ENCODE results near the gene PAX6.

Gene PAX6

GRCh38 chr11:31807799-31808667 lies 3.1 kb downstream of the PAX6 start:
- no peak for DNase-seq

DNA sequence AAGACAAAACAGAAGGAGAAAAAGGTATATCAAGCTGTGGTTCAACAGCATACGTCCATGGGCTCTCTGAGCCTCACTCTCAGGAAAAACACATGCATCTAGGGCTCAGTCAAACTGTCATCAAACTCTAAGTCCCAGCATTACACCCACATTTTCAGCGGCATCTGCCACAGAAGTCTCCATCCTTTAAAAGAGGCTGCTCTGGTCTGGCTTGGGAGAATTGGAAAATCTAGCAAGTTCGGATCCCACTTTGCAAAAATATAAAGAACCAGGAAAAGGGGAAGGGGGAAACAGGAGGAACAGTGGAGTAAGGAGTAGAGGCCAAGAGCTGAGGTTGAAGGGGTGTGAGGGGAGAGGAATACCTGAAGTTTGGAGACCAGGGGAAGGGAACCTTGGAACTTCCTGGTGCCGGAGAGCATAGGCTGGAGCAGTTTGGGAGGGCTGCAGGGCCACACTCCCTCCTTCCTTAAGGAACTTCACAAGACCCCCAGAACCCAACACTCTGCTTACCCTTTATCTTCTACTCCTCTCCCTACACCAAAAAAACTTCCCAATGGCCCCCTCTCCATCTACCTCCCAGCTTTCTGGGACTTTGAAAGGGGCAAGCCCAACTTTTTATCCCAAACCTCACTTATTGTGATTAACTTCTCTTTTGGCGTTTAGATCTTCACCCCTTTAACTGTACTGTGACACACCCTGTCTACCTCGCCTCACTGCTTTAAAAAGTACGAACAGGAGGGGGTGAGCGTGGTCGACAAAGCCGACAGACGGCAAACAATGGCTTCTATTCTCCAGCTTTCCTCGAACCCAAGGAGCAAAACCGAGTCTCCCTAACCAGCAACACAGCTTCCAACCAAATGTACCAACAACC lies 4.0 kb downstream of the PAX6 start:
- no peak for DNase-seq

GRCh38 chr11:31806186-31806927 lies 4.8 kb downstream of the PAX6 start:
- DNase-seq = no peak

- no peak for DNase-seq
Measured at GRCh38 chr11:31805629-31806185, 5.4 kb downstream of the PAX6 start.

DNA sequence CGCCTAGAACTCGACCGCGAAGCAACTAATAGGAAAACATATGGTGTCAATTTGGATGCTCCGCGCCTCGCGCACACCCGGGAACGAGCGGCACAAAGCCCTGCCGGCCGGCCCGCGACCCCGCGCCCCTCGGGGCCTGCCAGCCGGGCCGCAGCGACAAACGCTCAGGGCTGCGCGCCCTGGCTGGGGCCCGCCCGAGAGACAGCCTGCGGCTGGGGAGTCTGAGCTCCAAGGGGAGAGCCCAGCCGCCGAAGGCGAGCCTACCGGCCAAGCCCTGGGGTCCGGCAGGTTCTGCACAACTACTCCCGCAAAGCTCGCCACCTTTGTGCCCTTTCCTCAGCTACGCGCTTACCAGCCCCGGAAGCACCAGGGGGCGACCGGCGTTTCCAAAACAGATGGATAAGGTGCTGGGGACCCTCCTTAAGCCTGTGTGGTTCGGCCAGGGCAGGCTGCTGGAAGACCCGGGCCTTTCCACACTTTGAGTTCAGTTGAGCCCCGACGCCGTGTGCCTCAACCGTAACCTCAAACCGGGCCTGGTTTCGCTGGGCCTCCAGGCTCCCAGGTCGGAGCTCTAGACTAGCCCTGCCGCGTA lies 6.0 kb downstream of the PAX6 start:
- DNase-seq = no peak

GRCh38 chr11:31804312-31805036 lies 6.6 kb downstream of the PAX6 start:
- no peak for DNase-seq

DNA sequence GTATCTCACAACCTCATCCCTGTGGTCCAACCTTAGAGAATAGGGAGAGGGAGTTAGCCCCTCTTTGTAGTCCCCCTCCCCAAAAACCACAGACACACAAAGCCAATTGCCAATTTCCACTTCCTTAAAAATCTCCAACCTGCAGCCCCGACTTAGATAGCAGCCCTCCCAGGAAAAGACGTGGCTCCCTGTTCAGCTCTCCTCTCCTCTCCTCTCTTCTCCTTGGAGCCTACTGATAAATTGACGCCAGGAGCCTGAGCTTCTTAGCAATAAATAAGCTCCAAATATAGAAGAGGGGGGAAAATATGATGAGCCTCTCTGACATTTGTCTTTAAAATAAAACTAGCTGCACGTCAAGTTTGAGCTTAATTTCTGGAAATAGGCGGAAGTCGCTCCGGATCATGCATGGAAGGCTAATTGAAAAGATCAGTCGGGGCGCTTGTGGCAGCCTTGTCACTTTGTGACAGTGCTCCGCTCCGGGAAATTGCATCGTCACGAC lies 7.3 kb downstream of the PAX6 start:
- no peak for DNase-seq

DNA sequence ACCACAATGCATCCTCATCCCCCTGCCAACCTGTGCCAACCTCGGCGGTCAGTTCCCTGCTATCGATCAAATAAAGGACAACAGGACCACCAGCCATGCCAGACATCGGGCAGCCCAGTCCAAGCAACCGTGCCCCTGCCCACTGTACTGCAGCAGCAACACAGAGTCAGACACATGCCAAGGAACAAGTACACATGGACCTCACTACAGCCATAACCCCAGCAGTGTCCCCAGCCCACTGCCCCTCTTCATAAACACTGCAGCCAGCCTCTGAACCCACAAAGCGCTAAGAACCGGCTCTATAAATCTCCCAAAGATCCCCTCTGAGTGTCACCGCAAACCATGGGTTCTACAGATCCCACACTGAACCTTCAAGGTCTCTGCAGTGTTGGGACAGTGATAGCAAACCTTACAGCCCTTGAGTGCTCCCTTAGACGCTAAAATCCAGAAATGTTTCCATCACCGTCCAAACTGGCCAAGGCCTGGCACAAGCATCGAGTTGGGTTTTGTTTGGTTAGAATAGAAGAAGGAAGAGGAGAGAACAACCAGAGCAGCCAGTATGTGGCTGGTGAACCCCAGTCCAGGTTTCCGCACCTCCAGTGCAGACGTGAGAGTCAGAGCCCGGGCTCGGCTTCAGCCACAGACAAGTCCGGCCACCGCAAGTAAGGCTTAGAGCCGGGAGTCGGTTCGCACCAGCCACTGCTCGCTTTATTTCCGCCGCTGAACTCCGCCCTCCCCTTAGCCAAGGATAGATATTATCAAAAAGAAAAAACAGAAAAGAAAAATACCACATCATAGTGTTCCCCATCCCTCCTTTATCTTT lies 7.9 kb downstream of the PAX6 start:
- no peak for DNase-seq

GRCh38 chr11:31802609-31802989 lies 8.5 kb downstream of the PAX6 start:
- DNase-seq = no peak

DNA sequence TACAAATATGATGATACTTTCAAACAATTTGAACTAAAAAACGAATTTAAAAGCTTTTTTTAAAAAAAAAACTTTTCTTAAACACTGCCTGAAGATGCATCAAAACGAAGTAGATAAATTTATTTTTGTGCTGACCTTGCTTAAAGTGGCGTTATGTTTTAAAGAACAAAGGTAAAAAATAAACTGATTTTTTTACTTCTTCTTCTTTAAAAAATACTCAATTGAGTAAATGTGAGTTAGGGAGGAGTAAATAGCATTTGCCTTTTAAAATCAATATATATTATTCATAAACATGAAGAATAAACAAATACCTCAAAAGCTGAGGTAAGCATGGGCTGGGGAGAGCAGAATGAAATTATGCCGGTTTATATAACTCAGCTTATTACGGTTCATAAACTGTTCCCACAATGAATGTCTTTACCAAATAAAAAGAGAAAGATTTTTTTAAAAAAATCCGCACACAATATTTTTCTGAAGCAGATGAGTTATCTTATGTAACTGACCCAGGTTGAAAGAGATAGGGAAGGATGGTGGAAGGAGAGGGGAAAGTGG lies 9.0 kb downstream of the PAX6 start:
- DNase-seq = no peak

- no peak for DNase-seq
Measured at GRCh38 chr11:31801298-31801702, 9.8 kb downstream of the PAX6 start.

DNA sequence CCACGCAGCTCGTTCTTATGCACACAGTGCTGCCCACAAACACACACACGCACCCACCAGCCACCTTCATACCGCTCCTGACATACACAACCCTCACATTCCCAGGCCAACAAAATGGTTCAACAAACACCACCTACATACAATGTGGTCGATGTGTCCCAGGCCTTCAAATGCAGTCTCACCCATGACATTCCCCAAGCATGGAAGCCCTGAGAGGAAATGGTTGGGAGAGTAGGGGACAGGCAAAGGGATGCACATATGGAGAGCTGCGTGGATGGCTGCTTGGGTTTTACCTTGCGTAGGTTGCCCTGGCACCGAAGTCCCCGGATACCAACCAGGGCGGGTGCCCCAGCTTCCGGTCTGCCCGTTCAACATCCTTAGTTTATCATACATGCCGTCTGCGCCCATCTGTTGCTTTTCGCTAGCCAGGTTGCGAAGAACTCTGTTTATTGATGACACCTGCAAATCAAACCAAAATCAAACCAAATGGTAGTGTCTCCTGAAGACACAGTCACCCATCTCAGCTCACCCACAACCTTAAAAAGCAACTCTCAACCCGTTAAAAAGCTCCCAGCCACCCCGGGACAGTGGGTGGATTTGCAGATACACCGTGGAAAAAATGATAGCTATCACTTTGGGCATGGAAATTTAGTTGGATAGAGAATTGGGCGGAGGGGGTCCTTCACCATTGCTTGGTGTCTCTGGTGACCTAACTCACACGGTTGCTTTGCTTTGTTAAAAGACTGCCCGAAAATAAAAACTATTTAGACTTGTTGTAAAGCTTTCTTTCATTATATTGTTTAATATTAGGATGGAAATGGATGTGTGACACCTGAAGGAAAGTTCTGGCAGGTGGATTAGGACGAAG lies 10.5 kb downstream of the PAX6 start:
- no peak for DNase-seq

DNA sequence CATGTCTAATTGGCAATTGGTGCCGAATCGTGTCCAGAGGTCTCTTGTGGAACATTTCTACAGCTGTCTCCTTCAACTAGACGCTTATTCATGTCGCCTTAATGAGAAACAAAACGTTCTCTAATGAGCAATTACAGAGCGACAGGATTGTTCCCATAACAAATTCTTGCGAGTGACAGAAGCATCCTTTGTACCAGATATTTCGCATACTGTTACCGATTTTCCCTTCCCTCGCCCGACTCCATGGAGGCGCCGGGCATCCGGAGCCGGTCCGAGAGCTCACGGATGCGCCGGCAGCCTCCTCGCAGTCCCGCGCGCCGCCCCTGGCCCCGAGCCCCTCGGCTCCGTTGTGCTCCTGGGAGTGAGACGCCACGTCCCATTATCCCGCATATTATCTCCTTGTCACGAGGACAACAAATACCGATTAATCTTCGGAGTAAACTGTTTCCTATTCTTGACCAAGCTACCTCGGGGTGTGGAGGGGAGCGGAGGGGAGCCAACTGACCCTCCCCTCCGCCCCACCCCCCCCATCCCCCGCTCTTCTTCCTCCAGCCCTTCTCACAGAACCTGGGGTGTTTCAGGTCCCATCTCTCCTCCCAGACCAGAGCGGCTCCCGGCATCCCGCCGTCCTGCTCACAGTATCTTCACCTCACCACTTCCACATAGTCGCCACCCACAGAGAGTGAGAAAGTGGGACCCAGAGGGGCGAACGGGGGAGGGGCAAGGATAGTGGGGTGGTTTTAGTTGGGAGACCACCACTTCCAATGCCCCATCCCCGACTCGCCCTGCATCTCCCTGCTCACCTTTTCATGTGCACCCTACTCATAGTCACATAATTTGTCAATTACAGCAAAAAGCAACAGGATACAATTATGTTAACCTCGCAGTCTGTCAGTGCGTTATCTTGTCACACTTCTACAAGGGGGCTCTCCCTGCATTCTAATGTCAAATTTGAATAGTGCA lies 11.4 kb downstream of the PAX6 start:
- DNase-seq = no peak

DNA sequence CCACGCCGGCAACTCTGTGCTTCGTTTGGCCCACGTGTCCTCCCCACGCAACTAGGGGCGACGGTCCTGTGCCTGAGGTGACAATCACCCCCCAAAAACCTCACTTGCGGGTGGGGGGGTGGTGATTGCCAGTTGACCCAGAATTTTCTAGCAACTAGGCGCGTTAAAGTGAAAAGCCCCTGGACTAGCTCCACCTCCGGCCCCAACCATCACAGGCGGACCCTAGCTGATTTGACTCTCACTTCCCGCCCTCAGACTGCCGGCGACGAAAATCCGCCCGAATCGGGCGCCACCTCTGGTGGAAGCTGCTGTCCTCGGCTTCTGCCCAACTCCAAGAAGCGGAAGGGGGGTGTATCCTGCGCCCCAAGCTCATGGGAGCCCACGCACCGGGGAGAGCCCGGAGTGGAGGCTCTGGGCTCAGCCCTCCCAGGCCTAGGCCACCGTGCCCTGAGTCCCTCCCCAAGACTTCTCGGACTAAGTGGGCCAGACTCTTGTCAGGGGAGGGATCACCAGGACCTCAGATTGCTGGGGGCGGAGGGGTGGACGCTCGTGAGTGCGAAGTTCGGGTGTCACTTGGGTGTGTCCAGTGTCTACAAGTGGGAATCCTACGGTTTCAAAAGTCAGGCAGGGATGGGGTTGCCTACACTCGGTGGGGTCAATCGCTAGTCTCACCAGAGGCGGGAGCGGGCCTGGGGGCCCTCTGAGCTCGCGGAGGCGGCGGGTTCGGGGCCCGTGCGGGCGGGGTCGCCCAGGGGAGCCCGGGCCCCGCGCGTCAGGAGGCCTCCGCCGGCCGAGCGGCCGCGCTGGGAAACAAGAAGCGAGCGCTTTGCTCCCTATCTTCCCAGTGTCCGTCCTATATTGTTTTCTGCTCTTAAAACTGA lies 12.3 kb downstream of the PAX6 start:
- no peak for DNase-seq

DNA sequence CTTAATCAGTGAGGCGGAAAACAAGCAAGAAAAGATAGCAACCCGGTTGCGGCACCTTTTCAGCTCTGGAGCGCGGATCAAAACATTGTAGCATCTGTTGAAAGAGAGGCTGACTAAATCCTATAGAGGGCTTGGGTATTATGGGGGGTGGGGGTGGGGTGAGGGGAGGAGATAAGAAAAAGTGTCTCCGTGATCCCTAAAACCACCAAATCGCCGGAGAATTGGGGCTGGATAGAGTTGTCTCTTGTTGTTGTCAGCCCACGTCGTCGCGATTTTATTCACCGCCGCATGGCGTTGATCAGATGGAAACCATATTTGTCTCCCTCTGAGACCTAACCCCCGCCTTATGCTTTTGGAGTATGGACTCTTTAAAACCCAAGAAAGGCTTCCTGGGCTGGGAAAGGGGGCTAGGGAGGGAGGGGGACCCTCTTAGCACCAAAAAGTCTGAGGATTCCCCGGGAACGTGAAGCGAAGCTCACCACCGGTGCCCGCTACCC lies 13.0 kb downstream of the PAX6 start:
- DNase-seq = no peak

DNA sequence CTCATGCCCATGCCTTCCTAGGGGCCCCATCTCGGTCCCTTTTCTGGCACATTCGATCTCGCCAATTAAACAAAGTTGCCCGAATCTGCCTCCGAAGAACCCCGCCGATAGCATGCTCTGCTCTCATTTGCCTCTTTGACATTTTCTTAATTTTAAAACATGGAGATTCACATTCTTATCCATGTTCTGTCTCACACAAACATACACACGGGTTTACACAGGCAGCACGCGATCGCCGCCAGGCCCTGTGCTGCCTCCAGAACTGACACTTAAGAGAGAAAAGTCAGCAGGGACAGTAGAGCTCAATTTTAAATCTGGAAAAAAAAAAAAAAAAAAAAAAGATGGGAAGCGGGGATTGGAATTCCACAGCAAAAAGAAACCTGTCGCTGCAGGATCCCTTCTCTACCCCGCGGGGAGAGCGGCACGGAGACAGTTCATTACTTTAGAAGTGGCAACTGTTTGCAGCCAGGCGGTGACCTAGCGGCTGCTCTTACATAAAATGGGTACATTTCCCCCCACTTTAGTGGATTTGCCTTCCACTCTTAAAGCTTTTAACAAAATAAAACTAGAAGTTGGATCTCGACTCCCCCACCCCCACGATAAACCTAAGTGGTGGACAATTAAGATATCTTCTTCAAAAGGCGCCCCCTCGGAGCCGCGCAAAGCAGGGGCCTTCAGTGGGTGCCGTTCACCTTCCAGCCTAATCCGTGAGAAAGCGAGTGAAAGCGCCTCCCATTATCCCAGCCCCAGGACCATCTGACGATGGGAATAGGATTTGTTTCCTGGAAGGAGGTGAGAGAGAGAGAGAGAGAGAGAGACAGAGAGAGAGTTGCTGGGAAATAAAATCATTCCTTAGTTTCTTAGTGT lies 13.7 kb downstream of the PAX6 start:
- no peak for DNase-seq

All from central memory CD4-positive, alpha-beta T cell (primary cell).